ENCODE measurements around the gene MAD1L1.

Gene MAD1L1

GRCh38 chr7:1993776-1994740 lies 238.7 kb downstream of the MAD1L1 start:
- no peak for DNase-seq

- DNase-seq, result no peak
Observed at GRCh38 chr7:1993031-1993695, 239.6 kb downstream of the MAD1L1 start.

DNA sequence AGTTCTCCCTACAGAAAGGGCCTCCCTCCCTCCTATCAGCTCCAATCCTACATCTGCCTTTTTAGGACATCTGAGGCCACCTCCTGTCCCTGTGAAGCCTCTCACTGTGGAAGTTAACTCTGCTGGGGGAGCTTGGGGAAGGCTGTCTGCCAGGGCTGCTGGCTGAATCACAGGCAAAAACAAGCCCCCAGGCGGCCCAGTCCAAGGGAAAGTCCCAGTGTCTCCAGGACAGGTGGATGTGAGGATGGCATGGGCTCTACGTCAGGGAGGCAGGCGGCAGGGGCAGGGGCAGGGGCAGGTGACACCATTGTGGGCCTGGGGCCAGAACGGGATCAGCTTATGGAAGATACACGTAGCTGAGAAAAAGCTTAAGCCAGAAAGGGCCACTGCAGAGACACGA lies 240.2 kb downstream of the MAD1L1 start:
- no peak for DNase-seq

DNA sequence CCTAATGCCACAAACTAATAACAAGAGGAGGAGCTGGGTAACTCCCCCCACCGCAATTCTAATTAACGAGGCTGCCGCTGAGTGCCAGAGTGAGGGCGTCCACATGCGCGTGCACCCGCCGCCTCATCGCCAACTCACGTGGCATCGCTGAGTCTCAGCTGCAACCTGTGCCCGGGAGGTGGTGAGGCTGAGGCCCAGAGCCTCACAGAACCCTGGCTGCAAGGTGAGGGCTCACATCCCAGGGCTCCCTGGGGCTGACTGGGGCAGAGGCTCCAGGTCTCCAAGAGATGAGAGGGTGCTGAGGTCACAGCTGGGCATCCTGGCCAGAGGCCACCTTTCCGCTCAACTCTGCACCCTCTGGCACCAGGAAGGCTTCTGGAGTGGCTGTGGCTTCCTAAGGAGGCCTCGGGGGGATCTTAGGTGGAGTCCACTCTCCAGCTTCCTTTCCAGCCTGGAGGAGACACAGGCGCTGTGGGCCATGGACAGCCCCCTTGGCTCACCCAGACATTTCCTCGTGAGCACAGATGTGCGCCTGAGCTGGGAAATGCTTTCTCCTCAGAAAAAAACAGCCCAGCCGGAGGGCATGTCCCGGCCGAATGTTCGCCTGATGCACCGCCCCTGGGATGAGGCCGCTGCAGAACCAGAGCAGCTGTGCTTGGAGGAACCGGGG lies 242.6 kb downstream of the MAD1L1 start:
- no peak for DNase-seq

- DNase-seq, result no peak
Observed at GRCh38 chr7:1989049-1989860, 243.5 kb downstream of the MAD1L1 start.

DNA sequence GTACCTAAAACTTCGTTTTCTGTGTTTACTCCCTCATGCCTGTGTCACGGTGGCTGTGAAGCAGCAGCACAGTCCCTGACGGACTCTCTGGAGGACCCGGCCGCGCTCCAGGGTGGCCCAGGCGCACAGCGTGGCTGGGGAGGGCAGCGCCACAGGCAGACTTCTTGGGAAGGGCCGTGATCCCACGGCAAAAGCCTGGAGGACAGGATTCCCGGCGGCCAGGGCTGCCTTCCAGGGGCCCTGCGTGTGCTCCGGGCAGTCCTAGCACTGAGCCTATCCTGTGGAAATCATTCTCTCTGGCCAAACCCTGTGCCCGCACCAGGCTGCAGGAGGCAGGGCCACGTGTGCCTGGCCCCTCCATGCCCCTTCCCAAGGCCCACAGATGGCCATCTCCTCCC lies 244.2 kb downstream of the MAD1L1 start:
- no peak for DNase-seq

GRCh38 chr7:1987591-1988532 lies 244.9 kb downstream of the MAD1L1 start:
- no peak for DNase-seq

DNA sequence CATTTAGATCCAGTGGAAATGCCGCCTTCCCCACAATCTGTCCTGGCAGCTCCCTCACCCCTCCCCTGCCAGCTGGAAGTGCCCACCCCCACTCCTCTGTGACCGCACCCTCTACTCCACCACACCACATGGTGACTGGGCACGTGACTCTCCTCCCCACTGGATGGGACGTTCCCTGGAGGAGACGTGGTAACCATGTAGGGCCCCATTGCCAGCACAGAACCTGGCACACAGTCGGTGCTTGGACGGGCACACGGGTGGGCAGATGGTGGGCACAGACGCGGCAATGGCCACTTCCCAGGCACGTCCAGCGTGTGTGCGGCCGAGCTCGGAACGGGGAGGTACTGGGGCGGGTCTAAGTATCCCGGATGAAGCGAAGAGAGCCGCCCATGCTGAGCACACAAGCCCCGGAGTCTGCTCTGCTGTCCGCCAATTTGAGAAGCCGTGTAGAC lies 245.6 kb downstream of the MAD1L1 start:
- DNase-seq, result no peak

GRCh38 chr7:1986366-1987083 lies 246.2 kb downstream of the MAD1L1 start:
- no peak for DNase-seq

DNA sequence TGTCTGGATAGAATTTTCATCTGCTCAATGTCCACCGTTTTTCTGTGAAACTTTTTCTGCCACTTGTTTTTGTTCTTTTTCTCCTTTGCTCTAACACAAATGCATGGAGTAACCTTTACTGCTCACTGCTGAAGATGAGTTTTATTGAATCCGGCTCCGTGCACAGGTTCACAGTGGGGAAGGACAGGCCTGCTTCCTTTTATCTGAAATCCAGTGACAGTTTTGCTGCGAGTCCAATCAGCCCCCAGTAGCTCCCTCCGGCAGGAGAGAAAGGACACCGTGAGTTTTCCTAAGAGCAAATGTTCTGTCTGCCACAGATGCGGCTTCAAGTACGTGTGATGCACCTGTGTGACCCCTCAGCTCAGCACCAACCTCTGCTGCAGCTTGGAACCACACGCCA lies 246.8 kb downstream of the MAD1L1 start:
- no peak for DNase-seq

GRCh38 chr7:1985042-1985441 lies 247.7 kb downstream of the MAD1L1 start:
- DNase-seq, result no peak

DNA sequence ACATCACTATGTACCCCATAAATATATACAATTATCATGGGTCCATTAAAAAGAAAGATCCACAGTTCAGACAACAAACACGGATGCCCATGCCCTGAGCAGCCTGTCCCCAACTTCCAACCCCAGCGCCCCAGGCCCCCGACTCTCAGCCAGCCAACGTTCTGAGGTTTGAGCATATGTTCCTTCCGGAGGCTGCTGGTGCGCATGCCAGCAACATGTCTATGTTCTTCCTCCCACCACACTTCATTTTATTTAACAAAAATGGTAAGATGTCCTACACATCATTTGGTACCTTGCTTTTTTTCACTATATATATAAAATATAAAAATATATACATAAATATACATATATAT lies 250.9 kb downstream of the MAD1L1 start:
- no peak for DNase-seq

- DNase-seq, result no peak
Observed at GRCh38 chr7:1981201-1981877, 251.4 kb downstream of the MAD1L1 start.

GRCh38 chr7:1979591-1980560 lies 252.9 kb downstream of the MAD1L1 start:
- no peak for DNase-seq

DNA sequence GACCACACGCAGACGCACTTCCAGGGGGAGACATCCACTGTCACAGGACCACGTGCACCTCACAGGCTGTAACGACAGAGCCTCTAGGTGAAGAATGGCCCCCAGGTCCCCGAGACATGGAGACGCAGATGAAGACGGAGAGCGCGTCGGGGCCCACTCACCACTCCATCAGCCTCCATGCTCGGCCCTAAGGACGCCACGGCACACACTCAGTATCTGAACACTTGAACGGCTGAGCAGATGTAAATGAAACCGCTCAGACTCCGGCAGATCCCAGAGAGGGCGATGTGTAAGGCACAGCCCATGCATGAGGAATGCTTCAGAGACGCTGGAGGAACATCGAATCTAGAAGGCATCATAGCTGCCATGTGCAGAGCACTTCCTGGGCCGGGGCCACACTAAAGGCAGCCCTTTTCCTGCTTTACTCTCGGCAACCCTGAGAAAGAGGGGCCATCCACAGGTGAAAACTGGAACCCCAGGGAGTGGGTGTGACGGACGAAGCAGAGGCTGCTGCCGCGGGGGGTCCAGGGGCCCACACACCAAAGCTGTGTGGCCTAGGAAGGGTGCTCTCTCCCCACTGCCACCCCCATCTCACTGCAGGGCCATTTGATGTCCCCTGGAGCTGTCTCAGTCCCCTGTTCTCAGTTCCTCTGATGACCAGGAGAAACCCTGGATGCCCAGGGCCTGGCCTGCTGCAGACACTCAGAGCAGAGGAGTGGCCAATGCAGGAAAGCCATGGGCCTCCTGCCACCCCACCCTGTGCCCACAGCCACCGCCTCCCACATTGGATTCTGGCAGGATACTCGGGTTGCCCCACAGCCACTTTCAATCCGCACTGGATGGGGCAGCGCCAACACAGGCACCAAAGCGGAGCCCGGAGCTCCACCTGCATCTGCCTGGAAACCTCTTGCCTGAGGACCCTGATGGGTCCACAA lies 253.8 kb downstream of the MAD1L1 start:
- DNase-seq, result no peak

DNA sequence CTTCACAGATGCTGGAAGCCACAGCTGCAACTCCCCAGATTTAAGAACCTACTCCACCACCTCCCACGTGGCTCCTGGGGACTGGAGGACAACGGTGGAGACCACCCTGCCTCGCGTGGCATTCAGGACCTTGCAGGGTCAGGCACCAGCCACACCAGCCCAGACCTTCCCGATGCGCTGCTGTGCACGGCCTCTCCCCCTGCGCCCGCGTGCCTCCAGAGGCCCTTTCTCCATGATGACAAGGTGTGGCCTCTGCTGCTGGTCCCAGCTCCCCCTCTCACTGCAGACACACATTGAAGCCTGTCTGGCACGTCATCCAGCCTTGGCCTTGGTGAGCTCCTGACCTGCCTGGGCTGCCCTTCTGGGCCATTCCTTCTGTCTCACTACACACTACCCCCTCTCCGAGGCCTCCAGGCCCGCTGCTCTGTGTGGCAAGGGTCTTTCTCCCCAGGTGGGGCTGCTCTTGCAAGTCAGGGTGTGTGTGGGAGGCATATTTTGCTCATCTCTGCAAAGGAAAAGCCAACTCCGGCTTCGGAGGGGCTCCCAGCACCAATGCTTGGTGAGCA lies 254.8 kb downstream of the MAD1L1 start:
- no peak for DNase-seq

DNA sequence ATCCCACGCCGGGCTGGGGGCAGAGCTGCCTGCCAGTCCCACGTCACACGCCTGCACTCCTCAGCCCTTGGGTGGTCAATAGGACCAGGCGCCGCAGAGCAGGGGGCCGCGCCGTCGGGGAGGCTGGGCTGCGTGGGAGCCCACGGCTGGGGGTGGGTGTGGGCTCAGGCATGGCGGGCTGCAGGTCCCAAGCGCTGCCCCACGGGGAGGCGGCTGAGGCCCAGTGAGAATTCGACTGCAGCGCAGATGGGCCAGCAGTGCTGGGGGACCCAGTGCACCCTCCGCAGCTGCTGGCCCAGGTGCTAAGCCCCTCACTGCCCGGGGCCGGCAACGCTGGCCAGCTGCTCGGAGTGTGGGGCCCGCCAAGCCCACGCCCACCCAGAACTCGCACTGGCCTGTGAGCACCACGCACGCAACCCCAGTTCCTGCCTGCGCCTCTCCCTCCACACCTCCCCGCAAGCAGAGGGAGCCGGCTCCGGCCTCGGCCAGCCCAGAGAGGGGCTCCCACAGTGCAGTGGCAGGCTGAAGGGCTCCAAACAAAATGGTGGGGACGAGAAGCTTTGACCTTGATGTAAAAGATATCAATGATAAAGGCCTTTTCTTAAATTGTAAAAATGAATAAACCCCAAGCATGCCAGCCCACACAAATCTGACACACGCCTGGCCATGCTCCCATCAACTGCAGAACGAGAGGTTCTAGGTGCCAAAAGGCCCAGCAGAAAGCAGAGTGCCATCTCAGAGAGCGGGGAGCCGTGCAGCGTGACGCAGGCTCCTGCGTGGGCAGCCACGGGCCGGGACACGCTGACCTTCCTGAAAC lies 255.5 kb downstream of the MAD1L1 start:
- no peak for DNase-seq

Measured in NCI-H1436 (cell line).